ENCODE results near the gene FBXW9. TPM values are rescaled to one million over a fixed set of nuclear protein-coding genes. Genes with fewer than 3 reads are reported as not detected.

The FBXW9 gene
- total and polyA plus RNA-seq, 7 experiments from 2014 or later: 2.5 to 8.6 (median 4.6) TPM

DNA sequence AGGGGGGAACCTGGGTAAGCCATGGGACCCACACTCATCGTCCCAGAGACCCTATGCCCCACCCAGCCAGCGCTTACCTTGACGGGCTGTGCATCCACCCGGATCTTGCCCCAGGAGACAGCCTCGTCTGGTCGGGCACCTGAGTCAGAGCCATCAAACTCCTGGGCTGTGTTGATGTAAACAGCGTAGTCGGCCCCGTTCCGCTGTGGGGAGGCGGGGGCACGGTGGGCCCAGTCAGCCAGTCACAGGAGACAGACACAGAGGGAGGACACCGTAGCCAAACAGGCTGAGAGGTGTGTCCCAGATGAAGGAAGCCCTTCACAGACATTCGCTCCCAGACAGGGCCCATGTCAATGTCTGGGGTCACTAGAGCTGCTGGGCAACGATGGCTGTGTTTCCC, 20.5 kb downstream of the FBXW9 start:
- Mint-ChIP-seq H3K4me1 (peaks cover 22 to 37% (median 30%) of the 10 kb centered on the region in 7 donors), H3K4me3 (no peak overlapping the region), H3K27ac (peak overlapping the region in 4 of 9 donors; percentile 41 to 79 (median 66)), H3K36me3 (peaks cover 0 to 33% (median 25%) of the 10 kb centered on the region in 5 donors), H3K9me3 (peaks cover 0 to 5% (median 0%) of the 10 kb centered on the region in 11 donors), H3K27me3 (no peaks in the 10 kb centered on the region)
- DNase-seq (peak in 1 of 9 donors; percentile 12), ATAC-seq (no peak)
- no peak overlapping the region for H3K4me3 ChIP-seq (ENCODE audit: low read length)
- peaks cover 18 to 82% (median 19%) of the 10 kb centered on the region in 3 experiments for H3K36me3 ChIP-seq (ENCODE audit: control insufficient read depth in 2 of 3, insufficient read depth in 3 of 3, low read length in 3 of 3)
- H3K4me1 ChIP-seq (ENCODE audit: control insufficient read depth in 2 of 2, insufficient read depth in 2 of 2, low read length in 2 of 2): peaks cover 6 to 22% of the 10 kb centered on the region in 2 donors
- intact Hi-C loops (cut with micrococcal nuclease): loop anchor here in 1 of 2 donors (1.0 kb wide), 2 partner anchors 120 to 171 kb away; no protein-coding TSS in a partner anchor
- no peaks in the 10 kb centered on the region for H3K27me3 ChIP-seq (ENCODE audit: control insufficient read depth in 2 of 2, insufficient read depth in 2 of 2, low read length in 2 of 2)
- no peak overlapping the region for H3K27ac ChIP-seq (ENCODE audit: low read depth, low read length)
- POLR2A ChIA-PET: interaction anchor here (0.5 to 2.9 kb wide), 3 partner anchors 9 to 275 kb away, joined by 3 to 8 read pairs (median 6); partner anchors contain the start of genes JUNB, MAN2B1 and WDR83
- CTCF ChIA-PET: interaction anchor here (0.7 to 2.1 kb wide), 2 partner anchors 171 to 475 kb away, joined by 3 to 12 read pairs; no protein-coding TSS in a partner anchor
- no peaks in the 10 kb centered on the region for H3K9me3 ChIP-seq (ENCODE audit: control insufficient read depth in 2 of 3, low read length in 3 of 3)

GRCh38 chr19:12675399-12675798, 21.0 kb downstream of the FBXW9 start:
- no peak for ATAC-seq
- Mint-ChIP-seq H3K4me1 (peaks cover 20 to 37% (median 29%) of the 10 kb centered on the region in 7 donors), H3K4me3 (no peak overlapping the region), H3K27ac (no peak overlapping the region), H3K27me3 (no peaks in the 10 kb centered on the region), H3K9me3 (peaks cover 0 to 5% (median 0%) of the 10 kb centered on the region in 11 donors), H3K36me3 (peaks cover 0 to 32% (median 24%) of the 10 kb centered on the region in 5 donors)
- ChIA-PET CTCF (interaction anchor here (1.0 kb wide), 1 partner anchor 70 kb away, joined by 3 read pairs; no protein-coding TSS in a partner anchor), POLR2A (no interaction called here)
- H3K4me3 ChIP-seq (ENCODE audit: low read length): no peak overlapping the region
- H3K36me3 ChIP-seq (ENCODE audit: control insufficient read depth in 2 of 3, insufficient read depth in 3 of 3, low read length in 3 of 3): peaks cover 18 to 82% (median 19%) of the 10 kb centered on the region in 3 experiments
- no peak for DNase-seq
- no peak overlapping the region for H3K27ac ChIP-seq (ENCODE audit: low read depth, low read length)
- no peaks in the 10 kb centered on the region for H3K27me3 ChIP-seq (ENCODE audit: control insufficient read depth in 2 of 2, insufficient read depth in 2 of 2, low read length in 2 of 2)
- no peaks in the 10 kb centered on the region for H3K9me3 ChIP-seq (ENCODE audit: control insufficient read depth in 2 of 3, low read length in 3 of 3)
- H3K4me1 ChIP-seq (ENCODE audit: control insufficient read depth in 2 of 2, insufficient read depth in 2 of 2, low read length in 2 of 2): peaks cover 5 to 26% of the 10 kb centered on the region in 2 donors
- intact Hi-C loops (cut with micrococcal nuclease): no loop called here

GRCh38 chr19:12672744-12673143, 23.7 kb downstream of the FBXW9 start:
- Histone ChIP-seq H3K27ac (ENCODE audit: low read depth, low read length) (no peak overlapping the region), H3K36me3 (ENCODE audit: control insufficient read depth in 2 of 3, insufficient read depth in 3 of 3, low read length in 3 of 3) (peaks cover 10 to 67% (median 18%) of the 10 kb centered on the region in 3 experiments), H3K4me3 (ENCODE audit: low read length) (no peak overlapping the region), H3K4me1 (ENCODE audit: control insufficient read depth in 2 of 2, insufficient read depth in 2 of 2, low read length in 2 of 2) (peaks cover 16 to 25% of the 10 kb centered on the region in 2 donors), H3K27me3 (ENCODE audit: control insufficient read depth in 2 of 2, insufficient read depth in 2 of 2, low read length in 2 of 2) (no peaks in the 10 kb centered on the region), H3K9me3 (ENCODE audit: control insufficient read depth in 2 of 3, low read length in 3 of 3) (no peaks in the 10 kb centered on the region)
- H3K27me3 Mint-ChIP-seq: no peaks in the 10 kb centered on the region
- peaks cover 0 to 3% (median 0%) of the 10 kb centered on the region in 11 donors for H3K9me3 Mint-ChIP-seq
- no peak overlapping the region for H3K4me3 Mint-ChIP-seq
- POLR2A ChIA-PET: interaction anchor here (1.3 kb wide), 1 partner anchor 8 kb away, joined by 13 read pairs; the partner anchor contains the start of gene DHPS
- no peak for DNase-seq
- H3K36me3 Mint-ChIP-seq: peaks cover 0 to 22% (median 15%) of the 10 kb centered on the region in 5 donors
- intact Hi-C loops (cut with micrococcal nuclease): loop anchor here (1.0 kb wide), 3 partner anchors 32 to 470 kb away; no protein-coding TSS in a partner anchor
- no peak overlapping the region for H3K27ac Mint-ChIP-seq
- CTCF ChIA-PET: interaction anchor here (0.5 to 3.7 kb wide), 10 partner anchors 9 to 123 kb away, joined by 3 to 32 read pairs (median 3); partner anchors contain the start of genes DHPS and ZNF564
- ATAC-seq: no peak
- peaks cover 28 to 48% (median 36%) of the 10 kb centered on the region in 7 donors for H3K4me1 Mint-ChIP-seq

- POLR2A ChIA-PET: interaction anchor here (0.7 to 2.4 kb wide), 9 partner anchors 10 to 425 kb away, joined by 3 to 10 read pairs (median 3); partner anchors contain the start of genes FBXW9 and TRIR
- no peak for ATAC-seq
- Mint-ChIP-seq H3K27me3 (no peaks in the 10 kb centered on the region), H3K36me3 (peaks cover 0 to 16% (median 10%) of the 10 kb centered on the region in 5 donors), H3K4me1 (peaks cover 25 to 57% (median 44%) of the 10 kb centered on the region in 7 donors), H3K27ac (peak overlapping the region; percentile 28 to 100 (median 100)), H3K4me3 (peak overlapping the region; percentile 91 to 100 (median 98)), H3K9me3 (no peaks in the 10 kb centered on the region)
- Histone ChIP-seq H3K27ac (ENCODE audit: low read depth, low read length) (peak overlapping the region; percentile 99), H3K4me1 (ENCODE audit: control insufficient read depth in 2 of 2, insufficient read depth in 2 of 2, low read length in 2 of 2) (peaks cover 28 to 31% of the 10 kb centered on the region in 2 donors), H3K36me3 (ENCODE audit: control insufficient read depth in 2 of 3, insufficient read depth in 3 of 3, low read length in 3 of 3) (peaks cover 0 to 47% (median 0%) of the 10 kb centered on the region in 3 experiments), H3K9me3 (ENCODE audit: control insufficient read depth in 2 of 3, low read length in 3 of 3) (no peaks in the 10 kb centered on the region), H3K27me3 (ENCODE audit: control insufficient read depth in 2 of 2, insufficient read depth in 2 of 2, low read length in 2 of 2) (no peaks in the 10 kb centered on the region), H3K4me3 (ENCODE audit: low read length) (peak overlapping the region; percentile 84)
- CTCF ChIA-PET: interaction anchor here (0.7 to 3.7 kb wide), 5 partner anchors 30 to 106 kb away, joined by 3 to 32 read pairs (median 3); partner anchors contain the start of genes ZNF490 and ZNF791
- DNase-seq: peak in 1 of 9 donors; percentile 16
- intact Hi-C loops (cut with micrococcal nuclease): no loop called here
Measured at GRCh38 chr19:12670159-12670928, 26.1 kb downstream of the FBXW9 start.

- Histone ChIP-seq H3K36me3 (ENCODE audit: control insufficient read depth in 2 of 3, insufficient read depth in 3 of 3, low read length in 3 of 3) (peaks cover 0 to 40% (median 0%) of the 10 kb centered on the region in 3 experiments), H3K27ac (ENCODE audit: low read depth, low read length) (peak overlapping the region; percentile 99), H3K27me3 (ENCODE audit: control insufficient read depth in 2 of 2, insufficient read depth in 2 of 2, low read length in 2 of 2) (no peaks in the 10 kb centered on the region), H3K4me3 (ENCODE audit: low read length) (peak overlapping the region; percentile 84), H3K9me3 (ENCODE audit: control insufficient read depth in 2 of 3, low read length in 3 of 3) (no peaks in the 10 kb centered on the region), H3K4me1 (ENCODE audit: control insufficient read depth in 2 of 2, insufficient read depth in 2 of 2, low read length in 2 of 2) (peaks cover 36 to 38% of the 10 kb centered on the region in 2 donors)
- ATAC-seq: peak; percentile 62
- Mint-ChIP-seq H3K4me1 (peaks cover 31 to 65% (median 49%) of the 10 kb centered on the region in 7 donors), H3K36me3 (peaks cover 0 to 17% (median 9%) of the 10 kb centered on the region in 5 donors), H3K27ac (peak overlapping the region; percentile 97 to 100 (median 100)), H3K4me3 (peak overlapping the region; percentile 91 to 100 (median 98)), H3K27me3 (no peaks in the 10 kb centered on the region), H3K9me3 (no peaks in the 10 kb centered on the region)
- peak; percentile 62 to 83 (median 78) for DNase-seq
- CTCF ChIA-PET: interaction anchor here (0.6 to 2.5 kb wide), 8 partner anchors 8 to 123 kb away, joined by 3 to 7 read pairs (median 3); partner anchors contain the start of genes ZNF490 and ZNF791
- intact Hi-C loops (cut with micrococcal nuclease): loop anchor here (1.0 to 10.0 kb wide), 9 partner anchors 12 to 875 kb away; partner anchors contain the start of genes DHPS (in 2 of the 2), ZNF563 (in 2 of the 2), GET3 (in 1 of the 2) and TNPO2 (in 1 of the 2)
- POLR2A ChIA-PET: interaction anchor here (0.6 to 2.4 kb wide), 18 partner anchors 8 to 426 kb away, joined by 3 to 11 read pairs (median 4); partner anchors contain the start of genes DHPS, FBXW9, GET3 and TRIR
Measured at GRCh38 chr19:12669270-12670158, 26.9 kb downstream of the FBXW9 start.

Data from naive thymus-derived CD4-positive, alpha-beta T cell (primary cell).